HepG2 (cell line): ENCODE data around the gene EEF1A2. TPM values are rescaled to one million over a fixed set of nuclear protein-coding genes. Genes with fewer than 3 reads are reported as not detected.

Experiments used
- ATAC-seq: fragments of 200-7000 bp; cut with Tn5 transposase; 3 replicates; pipeline ENCODE4 v1.9.1; 2020; ENCODE audit warnings: mild to moderate bottlenecking, moderate library complexity
- BruUV-seq: library from RNA; stranded (reverse); fragments of 400-500 nt; replicated peaks from 2 replicates; lab custom pipeline; 2021; lab: Mats Ljungman, UMichigan
- CTCF ChIA-PET: fragments of 300-600 bp; formaldehyde crosslinking; extraction: SDS; loops from one replicate; lab custom pipeline; 2021; ENCODE audit warnings: low total read pairs, inconsistent platforms, low intra/inter-chr PET ratio; lab: Yijun Ruan, JAX
- POLR2A ChIA-PET: fragments of 350-600 bp; sonication (Branson Sonifier 250); formaldehyde crosslinking; loops from one replicate; lab custom pipeline; 2020; ENCODE audit warnings: antibody characterized with exemption, inconsistent platforms; lab: Yijun Ruan, JAX
- DNase-seq: peaks from one replicate; pipeline ENCODE4 v3.0.0-alpha.2; 2015; ENCODE audit warnings: low spot score
- FAIRE-seq: peaks from 3 replicates; lab custom pipeline; 2011; peaks lifted over from hg19 to GRCh38; lab: Jason Lieb, UNC
- H2AFZ ChIP-seq: one replicate; pipeline ENCODE4 v1.6.1; 2011; ENCODE audit warnings: low read length, inconsistent platforms
- H3K27ac ChIP-seq: fragments of 300-600 bp; 3 replicates; pipeline ENCODE4 v1.8.0; 2011; ENCODE audit warnings: mixed run types, mild to moderate bottlenecking, mixed read lengths, low read length, inconsistent platforms; ENCODE audit not compliant: insufficient read depth; ENCODE audit errors: extremely low read length
- H3K27me3 ChIP-seq, 2 experiments: fragments of 200-600 bp in 1 of 2; 2 replicates in 1 of 2; 3 replicates in 1 of 2; pipeline versions ENCODE4 v1.6.0 to v1.8.0; 2011; ENCODE audit warnings: low read length in 2 of 2, mild to moderate bottlenecking in 2 of 2, moderate library complexity in 2 of 2, inconsistent platforms in 1 of 2; ENCODE audit not compliant: insufficient read depth in 2 of 2, control insufficient read depth in 1 of 2
- H3K36me3 ChIP-seq, 2 experiments: fragments of 200-600 bp in 1 of 2; replicated peaks in 1 of 2; 2 replicates in 1 of 2; 3 replicates in 1 of 2; pipeline versions ENCODE4 v1.5.1 to v1.8.0; 2011; ENCODE audit warnings: low read length in 2 of 2, inconsistent platforms in 1 of 2; ENCODE audit not compliant: insufficient read depth in 2 of 2, control insufficient read depth in 1 of 2
- H3K4me1 ChIP-seq: 2 replicates; pipeline ENCODE4 v1.5.1; 2012; ENCODE audit warnings: low read length, inconsistent platforms; ENCODE audit not compliant: insufficient read depth
- H3K4me2 ChIP-seq: 2 replicates; pipeline ENCODE4 v1.6.0; 2011; ENCODE audit warnings: low read depth, low read length, inconsistent platforms
- H3K4me3 ChIP-seq, 3 experiments: fragments of 200-600 bp in 1 of 3; sonication (generic), shearing (Covaris generic) in 1 of 3; replicated peaks in 1 of 3; 2 replicates each; pipeline ENCODE4 v1.5.1; 2011 to 2016; ENCODE audit warnings: low read length in 3 of 3, inconsistent platforms in 2 of 3, low read depth in 2 of 3, mild to moderate bottlenecking in 2 of 3, control low read depth in 1 of 3, mixed read lengths in 1 of 3; ENCODE audit not compliant: insufficient read depth in 1 of 3
- H3K79me2 ChIP-seq: one replicate; pipeline ENCODE4 v1.6.1; 2011; ENCODE audit warnings: low read length, inconsistent platforms; ENCODE audit not compliant: insufficient read depth
- H3K9ac ChIP-seq: 2 replicates; pipeline ENCODE4 v1.6.0; 2011; ENCODE audit warnings: mild to moderate bottlenecking, low read depth, low read length, inconsistent platforms; ENCODE audit not compliant: insufficient read depth
- H3K9me3 ChIP-seq: 2 replicates; pipeline ENCODE4 v1.5.1; 2012; ENCODE audit warnings: mild to moderate bottlenecking, low read length
- H4K20me1 ChIP-seq: 2 replicates; pipeline ENCODE4 v1.6.0; 2011; ENCODE audit warnings: inconsistent platforms, mild to moderate bottlenecking, low read length, moderate library complexity; ENCODE audit not compliant: insufficient read depth
- FOXA3 ChIP-seq: IDR thresholded peaks from 2 replicates; pipeline ENCODE4 v1.6.1; 2016; ENCODE audit warnings: missing genetic modification reagents, missing compliant biosample characterization
- PHB2 ChIP-seq: fragments of 450-650 bp; IDR thresholded peaks from 2 replicates; pipeline ENCODE4 v1.6.1; 2018; ENCODE audit not compliant: partially characterized antibody
- PHF21A ChIP-seq: sonication (generic); formaldehyde crosslinking; IDR thresholded peaks from 2 replicates; pipeline ENCODE4 v1.5.0; 2020; ENCODE audit warnings: mild to moderate bottlenecking, missing genetic modification reagents
- SMARCC2 ChIP-seq: fragments of 450-650 bp; IDR thresholded peaks from 2 replicates; pipeline ENCODE4 v1.6.1; 2017; ENCODE audit warnings: antibody characterized with exemption, mild to moderate bottlenecking
- TEAD2 ChIP-seq: sonication (generic); formaldehyde crosslinking; IDR thresholded peaks from 2 replicates; pipeline ENCODE4 v1.9.0; 2021; ENCODE audit warnings: missing genetic modification reagents
- ZNF841 ChIP-seq: sonication (generic); formaldehyde crosslinking; IDR thresholded peaks from 2 replicates; pipeline ENCODE4 v1.8.1; 2023; ENCODE audit warnings: missing genetic modification reagents, borderline replicate concordance
- WGBS: methylation state at CpG from one replicate; pipeline ENCODE4 v1.1.6; 2017; ENCODE audit warnings: low lambda C conversion rate; 5-methylcytosine and 5-hydroxymethylcytosine counted together
- in situ Hi-C: cut with HindIII; loops from 2 replicates; pipeline ENCODE4 v1.10.0; 2017; ENCODE audit warnings: low pct_unique_long_range_greater_than_20kb; ENCODE audit not compliant: extremely low pct_ligation_motif_present
- intact Hi-C: fragments of 100-400 bp; cut with micrococcal nuclease; formaldehyde crosslinking; loops from one replicate; pipeline ENCODE4 v1.10.0; 2022; ENCODE audit not compliant: unreplicated experiment
- polyA plus RNA-seq, 8 experiments: library from polyadenylated mRNA; depleted of rRNA in 3 of 8; stranded (reverse) in 7 of 8; unstranded in 1 of 8; fragments of >200 nt; fragmentation: Illumina TruSeq in 4 of 8; extraction: Trizol in 4 of 8; gene quantifications; 2 replicates each; pipeline versions ENCODE4 v1.2.1 to v1.2.3, GENCODE V29; 2011 to 2016; ENCODE audit warnings: low read depth in 4 of 8, missing spikeins in 1 of 8, mixed read lengths in 1 of 8; ENCODE audit not compliant: insufficient read depth in 1 of 8
- total RNA-seq, 5 experiments: library from RNA; depleted of rRNA; stranded (reverse); fragments of >200 nt; fragmentation: Illumina TruSeq; extraction: Trizol; gene quantifications; 2 replicates each; pipeline ENCODE4 v1.2.3, GENCODE V29; 2016; ENCODE audit warnings: low read depth in 1 of 5
- TF ChIP-seq, protein P1 (sequence below): sonication (generic); formaldehyde crosslinking; conservative IDR thresholded peaks from 2 replicates; pipeline ENCODE4 v1.8.0; 2022; ENCODE audit warnings: missing genetic modification reagents
- TF ChIP-seq, protein P2 (sequence below): IDR thresholded peaks from 2 replicates; pipeline ENCODE4 v1.6.1; 2016; ENCODE audit warnings: control low read depth
- TF ChIP-seq, protein P3 (sequence below): IDR thresholded peaks from 2 replicates; pipeline ENCODE4 v1.6.1; 2012; ENCODE audit warnings: low read depth, low read length, improper control_type of control experiment
- TF ChIP-seq, protein P4 (sequence below): sonication (generic); formaldehyde crosslinking; IDR thresholded peaks from 2 replicates; pipeline ENCODE4 v1.5.1; 2020; ENCODE audit warnings: missing genetic modification reagents, mild to moderate bottlenecking, borderline replicate concordance
- TF ChIP-seq, protein P5 (sequence below): sonication (generic); formaldehyde crosslinking; IDR thresholded peaks from 2 replicates; pipeline ENCODE4; 2020; ENCODE audit warnings: missing genetic modification reagents, mild to moderate bottlenecking, borderline replicate concordance

Gene EEF1A2
- total and polyA plus RNA-seq, 2 of the 13 experiments (the other 11 are each of a cell fraction or from before 2014, with no cell fraction given) = 0.44 to 0.87 TPM

DNA sequence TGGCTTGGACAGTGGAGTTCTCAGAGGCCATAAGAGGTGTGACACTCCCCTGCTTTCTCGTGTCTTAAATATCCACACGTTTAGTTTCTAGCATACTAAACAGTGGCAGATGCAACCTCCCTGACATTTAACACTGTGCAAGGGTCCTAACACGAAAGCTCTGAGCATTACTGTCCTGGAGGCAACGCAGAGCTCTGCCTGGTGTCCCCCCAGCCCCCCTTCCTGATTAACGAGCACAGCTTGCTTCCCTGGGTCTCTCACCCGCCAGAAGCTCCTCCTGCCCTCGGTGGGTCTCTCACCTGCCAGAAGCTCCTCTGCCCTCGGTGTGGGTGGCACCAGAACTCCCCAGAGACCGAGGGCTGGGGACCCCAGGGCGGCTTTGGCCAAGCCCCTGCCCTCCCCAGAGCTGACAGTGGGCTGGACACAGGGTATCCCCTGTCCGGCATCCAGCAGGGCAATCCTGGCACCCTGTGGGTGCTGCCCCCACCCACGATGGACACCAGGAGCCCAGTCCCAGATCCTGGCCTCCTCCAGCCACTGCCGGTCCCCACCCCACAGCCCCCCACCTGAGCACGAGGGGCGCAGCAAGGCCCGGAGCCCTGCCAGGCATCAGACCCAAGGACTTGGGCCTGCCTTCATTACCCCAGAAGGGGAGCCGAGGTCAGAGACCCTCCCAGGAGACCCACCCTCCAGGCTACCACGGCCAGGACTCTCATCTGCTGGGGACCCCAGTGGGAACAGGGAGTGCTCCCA is 14.1 kb downstream of the EEF1A2 start:
- TF ChIP-seq, protein P1, sequence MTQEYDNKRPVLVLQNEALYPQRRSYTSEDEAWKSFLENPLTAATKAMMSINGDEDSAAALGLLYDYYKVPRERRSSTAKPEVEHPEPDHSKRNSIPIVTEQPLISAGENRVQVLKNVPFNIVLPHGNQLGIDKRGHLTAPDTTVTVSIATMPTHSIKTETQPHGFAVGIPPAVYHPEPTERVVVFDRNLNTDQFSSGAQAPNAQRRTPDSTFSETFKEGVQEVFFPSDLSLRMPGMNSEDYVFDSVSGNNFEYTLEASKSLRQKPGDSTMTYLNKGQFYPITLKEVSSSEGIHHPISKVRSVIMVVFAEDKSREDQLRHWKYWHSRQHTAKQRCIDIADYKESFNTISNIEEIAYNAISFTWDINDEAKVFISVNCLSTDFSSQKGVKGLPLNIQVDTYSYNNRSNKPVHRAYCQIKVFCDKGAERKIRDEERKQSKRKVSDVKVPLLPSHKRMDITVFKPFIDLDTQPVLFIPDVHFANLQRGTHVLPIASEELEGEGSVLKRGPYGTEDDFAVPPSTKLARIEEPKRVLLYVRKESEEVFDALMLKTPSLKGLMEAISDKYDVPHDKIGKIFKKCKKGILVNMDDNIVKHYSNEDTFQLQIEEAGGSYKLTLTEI = no peak
- TF ChIP-seq, protein P2, sequence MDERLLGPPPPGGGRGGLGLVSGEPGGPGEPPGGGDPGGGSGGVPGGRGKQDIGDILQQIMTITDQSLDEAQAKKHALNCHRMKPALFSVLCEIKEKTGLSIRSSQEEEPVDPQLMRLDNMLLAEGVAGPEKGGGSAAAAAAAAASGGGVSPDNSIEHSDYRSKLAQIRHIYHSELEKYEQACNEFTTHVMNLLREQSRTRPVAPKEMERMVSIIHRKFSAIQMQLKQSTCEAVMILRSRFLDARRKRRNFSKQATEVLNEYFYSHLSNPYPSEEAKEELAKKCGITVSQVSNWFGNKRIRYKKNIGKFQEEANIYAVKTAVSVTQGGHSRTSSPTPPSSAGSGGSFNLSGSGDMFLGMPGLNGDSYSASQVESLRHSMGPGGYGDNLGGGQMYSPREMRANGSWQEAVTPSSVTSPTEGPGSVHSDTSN (CRISPR knock-in tag) = no peak
- TF ChIP-seq TEAD2 (no peak), ZNF841 (no peak), FOXA3 (CRISPR knock-in tag) (no peak), SMARCC2 (no peak), PHF21A (no peak), PHB2 (no peak)
- TF ChIP-seq, protein P3, sequence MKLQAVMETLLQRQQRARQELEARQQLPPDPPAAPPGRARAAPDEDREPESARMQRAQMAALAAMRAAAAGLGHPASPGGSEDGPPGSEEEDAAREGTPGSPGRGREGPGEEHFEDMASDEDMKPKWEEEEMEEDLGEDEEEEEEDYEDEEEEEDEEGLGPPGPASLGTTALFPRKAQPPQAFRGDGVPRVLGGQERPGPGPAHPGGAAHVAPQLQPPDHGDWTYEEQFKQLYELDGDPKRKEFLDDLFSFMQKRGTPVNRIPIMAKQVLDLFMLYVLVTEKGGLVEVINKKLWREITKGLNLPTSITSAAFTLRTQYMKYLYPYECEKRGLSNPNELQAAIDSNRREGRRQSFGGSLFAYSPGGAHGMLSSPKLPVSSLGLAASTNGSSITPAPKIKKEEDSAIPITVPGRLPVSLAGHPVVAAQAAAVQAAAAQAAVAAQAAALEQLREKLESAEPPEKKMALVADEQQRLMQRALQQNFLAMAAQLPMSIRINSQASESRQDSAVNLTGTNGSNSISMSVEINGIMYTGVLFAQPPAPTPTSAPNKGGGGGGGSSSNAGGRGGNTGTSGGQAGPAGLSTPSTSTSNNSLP = no peak
- TF ChIP-seq, protein P4, sequence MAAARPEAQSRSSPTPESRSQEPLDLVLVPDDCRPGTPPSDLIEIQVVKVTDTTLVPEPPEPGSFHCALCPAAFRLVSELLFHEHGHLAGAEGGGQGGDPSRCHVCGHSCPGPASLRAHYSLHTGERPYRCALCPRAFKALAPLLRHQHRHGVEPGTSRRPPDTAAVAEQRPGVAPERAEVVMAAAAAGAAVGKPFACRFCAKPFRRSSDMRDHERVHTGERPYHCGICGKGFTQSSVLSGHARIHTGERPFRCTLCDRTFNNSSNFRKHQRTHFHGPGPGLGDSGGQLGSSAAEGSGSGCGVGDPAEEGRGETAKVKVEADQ (CRISPR knock-in tag) = no peak
- TF ChIP-seq, protein P5, sequence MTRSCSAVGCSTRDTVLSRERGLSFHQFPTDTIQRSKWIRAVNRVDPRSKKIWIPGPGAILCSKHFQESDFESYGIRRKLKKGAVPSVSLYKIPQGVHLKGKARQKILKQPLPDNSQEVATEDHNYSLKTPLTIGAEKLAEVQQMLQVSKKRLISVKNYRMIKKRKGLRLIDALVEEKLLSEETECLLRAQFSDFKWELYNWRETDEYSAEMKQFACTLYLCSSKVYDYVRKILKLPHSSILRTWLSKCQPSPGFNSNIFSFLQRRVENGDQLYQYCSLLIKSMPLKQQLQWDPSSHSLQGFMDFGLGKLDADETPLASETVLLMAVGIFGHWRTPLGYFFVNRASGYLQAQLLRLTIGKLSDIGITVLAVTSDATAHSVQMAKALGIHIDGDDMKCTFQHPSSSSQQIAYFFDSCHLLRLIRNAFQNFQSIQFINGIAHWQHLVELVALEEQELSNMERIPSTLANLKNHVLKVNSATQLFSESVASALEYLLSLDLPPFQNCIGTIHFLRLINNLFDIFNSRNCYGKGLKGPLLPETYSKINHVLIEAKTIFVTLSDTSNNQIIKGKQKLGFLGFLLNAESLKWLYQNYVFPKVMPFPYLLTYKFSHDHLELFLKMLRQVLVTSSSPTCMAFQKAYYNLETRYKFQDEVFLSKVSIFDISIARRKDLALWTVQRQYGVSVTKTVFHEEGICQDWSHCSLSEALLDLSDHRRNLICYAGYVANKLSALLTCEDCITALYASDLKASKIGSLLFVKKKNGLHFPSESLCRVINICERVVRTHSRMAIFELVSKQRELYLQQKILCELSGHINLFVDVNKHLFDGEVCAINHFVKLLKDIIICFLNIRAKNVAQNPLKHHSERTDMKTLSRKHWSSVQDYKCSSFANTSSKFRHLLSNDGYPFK = no peak
- no peak for ATAC-seq

More for the DNA sequence above, 14.1 kb downstream of the EEF1A2 start:
- no peaks in the 10 kb centered on the region for H3K9me3 ChIP-seq
- peaks cover 5% of the 10 kb centered on the region; the same call in 1 of the 2 replicates for H4K20me1 ChIP-seq
- peaks cover 28 to 77% of the 10 kb centered on the region in 2 experiments for H3K27me3 ChIP-seq
- BruUV-seq = no TSS peak
- H2AFZ ChIP-seq = no peak overlapping the region
- FAIRE-seq (no peak), DNase-seq (no peak)
- no peak overlapping the region for H3K4me3 ChIP-seq
- H3K4me1 ChIP-seq = peaks cover 11% of the 10 kb centered on the region
- no peak overlapping the region for H3K27ac ChIP-seq
- 4% methylated on average over 11 of the region's 18 CpGs for WGBS
- H3K79me2 ChIP-seq = no peaks in the 10 kb centered on the region
- intact Hi-C loops (no loop called here), in situ Hi-C loops (no loop called here)
- POLR2A ChIA-PET = no interaction called here
- no peaks in the 10 kb centered on the region for H3K36me3 ChIP-seq
- no peak overlapping the region for H3K4me2 ChIP-seq
- no peak overlapping the region for H3K9ac ChIP-seq
- CTCF ChIA-PET = no interaction called here
